GM21526 (cell line): ENCODE data around the gene NYAP1.
"Not testable (repeated sequence)": the region's sequence is repeated elsewhere in the genome, so short reads cannot be mapped to it uniquely, and the experiment has no call there.

ENCODE experiments used
- ATAC-seq: cut with Tn5 transposase; IDR thresholded peaks from one replicate; pipeline ENCODE4 v1.9.1; 2021; ENCODE audit warnings: moderate library complexity; ENCODE audit not compliant: unreplicated experiment, low FRiP score

Gene NYAP1

DNA sequence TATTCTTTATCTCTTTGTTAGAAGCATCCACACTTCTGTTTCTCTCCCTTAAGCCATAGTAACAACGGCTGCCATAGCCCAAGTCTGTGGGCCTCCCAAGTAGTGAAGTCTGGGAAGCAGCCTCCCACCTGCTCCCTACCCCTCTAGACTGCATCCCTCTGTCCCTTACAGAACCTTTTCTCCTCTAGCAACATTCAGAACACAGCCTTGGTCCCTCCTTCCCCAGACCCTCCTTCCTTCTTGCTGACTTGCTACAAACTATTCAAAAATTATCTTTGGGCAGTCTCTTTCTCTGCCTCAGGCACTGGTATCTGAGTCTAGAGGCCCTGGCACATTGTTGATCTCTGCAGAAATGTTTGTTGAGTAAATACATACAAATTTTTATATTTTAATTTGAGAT lies 2.3 kb upstream of the NYAP1 start:
- ATAC-seq, result no peak

- no peak for ATAC-seq
Measured at GRCh38 chr7:100482728-100483089, 1.0 kb upstream of the NYAP1 start.

DNA sequence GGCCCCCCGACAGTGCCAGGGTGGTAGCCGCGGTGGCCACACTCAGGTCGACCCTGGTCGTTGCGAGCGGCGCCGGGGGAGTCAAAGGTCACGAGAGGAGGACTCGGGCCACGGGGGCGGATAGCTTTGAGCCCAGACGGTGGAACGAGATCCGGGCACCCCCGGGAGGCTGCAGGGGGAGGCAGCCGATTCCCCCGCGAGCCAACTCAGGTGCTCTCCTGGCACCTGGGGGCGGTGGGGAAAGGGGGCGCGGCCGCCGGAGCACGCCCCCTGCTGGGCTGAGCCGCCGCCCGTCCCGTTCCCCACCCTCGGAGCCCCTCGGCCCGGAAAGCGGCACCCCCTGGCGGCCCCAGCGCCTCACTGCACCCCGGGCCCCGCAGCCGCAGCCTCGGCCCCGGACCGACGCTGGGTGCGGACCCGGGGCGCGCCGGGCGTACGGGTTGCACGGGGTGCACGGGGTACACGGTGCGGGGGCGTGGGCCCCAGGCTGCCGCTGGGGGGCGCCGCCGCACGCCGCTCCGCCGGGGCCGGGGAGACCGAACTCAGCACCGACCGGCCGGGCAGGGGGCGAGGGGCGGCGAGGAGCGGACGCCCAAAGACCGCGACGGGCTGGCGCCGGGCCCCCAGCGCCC lies 521 bp upstream of the NYAP1 start:
- ATAC-seq, result peak; percentile 52

GRCh38 chr7:100484673-100485045 lies 932 bp downstream of the NYAP1 start:
- ATAC-seq, result no peak

- ATAC-seq, result no peak
Measured at GRCh38 chr7:100485471-100485876, 1.7 kb downstream of the NYAP1 start.

GRCh38 chr7:100486111-100486636 lies 2.4 kb downstream of the NYAP1 start:
- ATAC-seq, result no peak

DNA sequence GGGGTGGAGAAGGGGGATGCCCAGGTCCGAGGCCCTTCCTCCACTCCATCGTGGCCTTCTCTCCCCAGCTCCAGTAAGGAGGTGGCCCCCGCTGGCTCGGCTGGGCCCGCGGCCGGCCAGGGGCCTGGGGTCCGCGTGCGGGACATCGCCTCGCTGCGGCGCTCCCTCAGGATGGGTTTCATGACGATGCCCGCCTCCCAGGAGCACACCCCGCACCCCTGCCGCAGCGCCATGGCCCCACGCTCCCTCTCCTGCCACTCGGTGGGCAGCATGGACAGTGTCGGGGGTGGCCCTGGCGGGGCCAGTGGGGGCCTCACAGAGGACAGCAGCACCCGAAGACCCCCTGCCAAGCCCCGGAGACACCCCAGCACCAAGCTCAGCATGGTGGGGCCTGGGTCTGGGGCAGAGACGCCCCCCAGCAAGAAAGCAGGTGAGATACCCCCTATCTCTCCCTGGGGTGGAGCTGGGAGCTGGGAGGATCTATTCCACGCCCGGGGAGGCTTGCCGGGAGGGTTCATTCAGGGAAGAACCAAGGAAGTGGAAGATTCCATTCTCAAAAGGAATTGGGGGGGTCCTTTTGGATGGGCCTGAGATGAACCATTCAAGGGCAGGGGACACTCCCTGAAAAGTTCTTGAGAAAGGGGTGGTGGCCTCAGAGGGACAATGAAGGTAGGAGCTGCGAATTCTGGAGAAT lies 3.2 kb downstream of the NYAP1 start:
- ATAC-seq, result no peak

DNA sequence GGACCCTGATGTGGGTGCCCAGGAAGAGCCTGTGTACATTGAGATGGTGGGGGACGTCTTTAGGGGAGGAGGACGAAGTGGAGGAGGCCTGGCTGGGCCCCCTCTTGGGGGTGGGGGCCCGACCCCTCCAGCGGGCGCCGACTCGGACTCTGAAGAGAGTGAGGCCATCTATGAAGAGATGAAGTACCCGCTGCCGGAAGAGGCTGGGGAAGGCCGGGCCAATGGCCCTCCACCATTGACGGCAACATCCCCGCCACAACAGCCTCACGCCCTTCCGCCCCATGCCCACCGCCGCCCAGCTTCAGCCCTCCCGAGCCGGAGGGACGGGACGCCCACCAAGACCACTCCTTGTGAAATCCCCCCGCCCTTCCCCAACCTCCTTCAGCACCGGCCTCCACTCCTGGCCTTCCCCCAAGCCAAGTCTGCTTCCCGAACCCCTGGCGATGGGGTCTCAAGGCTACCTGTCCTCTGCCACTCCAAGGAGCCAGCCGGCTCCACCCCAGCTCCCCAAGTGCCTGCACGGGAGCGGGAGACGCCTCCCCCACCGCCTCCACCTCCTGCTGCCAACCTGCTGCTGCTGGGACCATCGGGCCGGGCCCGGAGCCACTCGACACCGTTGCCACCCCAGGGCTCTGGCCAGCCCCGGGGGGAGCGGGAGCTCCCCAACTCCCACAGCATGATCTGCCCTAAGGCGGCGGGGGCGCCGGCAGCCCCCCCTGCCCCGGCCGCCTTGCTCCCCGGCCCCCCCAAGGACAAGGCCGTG lies 4.8 kb downstream of the NYAP1 start:
- ATAC-seq, result no peak

DNA sequence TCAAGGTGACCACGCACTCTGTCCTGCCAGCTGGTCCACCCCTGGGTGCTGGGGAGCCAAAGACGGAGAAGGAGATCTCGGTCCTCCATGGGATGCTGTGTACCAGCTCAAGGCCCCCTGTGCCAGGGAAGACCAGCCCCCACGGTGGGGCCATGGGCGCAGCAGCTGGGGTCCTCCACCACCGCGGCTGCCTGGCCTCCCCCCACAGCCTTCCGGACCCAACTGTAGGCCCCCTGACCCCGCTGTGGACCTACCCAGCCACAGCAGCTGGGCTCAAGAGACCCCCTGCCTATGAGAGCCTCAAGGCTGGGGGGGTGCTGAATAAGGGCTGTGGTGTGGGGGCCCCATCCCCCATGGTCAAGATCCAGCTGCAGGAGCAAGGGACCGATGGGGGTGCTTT lies 5.4 kb downstream of the NYAP1 start:
- ATAC-seq, result no peak

DNA sequence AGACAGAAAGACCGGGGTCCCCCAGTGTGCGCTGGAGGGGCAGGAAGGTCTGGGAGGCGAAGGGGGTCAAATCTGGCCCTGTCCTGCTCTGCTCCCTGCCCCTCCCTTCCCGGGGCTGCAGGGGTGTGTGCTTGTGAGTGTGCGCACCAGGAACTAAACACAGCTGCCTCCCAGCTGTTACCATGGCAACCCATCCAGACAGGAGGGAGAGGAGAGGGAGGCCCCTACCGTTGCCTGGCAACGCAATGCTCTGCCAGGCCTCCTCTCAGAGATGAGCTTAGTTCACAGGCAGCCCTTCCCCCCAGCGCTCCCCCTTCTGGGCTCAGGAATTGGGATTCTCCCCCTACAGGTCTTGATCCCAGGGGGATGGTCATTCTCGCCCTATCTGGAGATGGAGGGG lies 6.1 kb downstream of the NYAP1 start:
- ATAC-seq, result no peak

DNA sequence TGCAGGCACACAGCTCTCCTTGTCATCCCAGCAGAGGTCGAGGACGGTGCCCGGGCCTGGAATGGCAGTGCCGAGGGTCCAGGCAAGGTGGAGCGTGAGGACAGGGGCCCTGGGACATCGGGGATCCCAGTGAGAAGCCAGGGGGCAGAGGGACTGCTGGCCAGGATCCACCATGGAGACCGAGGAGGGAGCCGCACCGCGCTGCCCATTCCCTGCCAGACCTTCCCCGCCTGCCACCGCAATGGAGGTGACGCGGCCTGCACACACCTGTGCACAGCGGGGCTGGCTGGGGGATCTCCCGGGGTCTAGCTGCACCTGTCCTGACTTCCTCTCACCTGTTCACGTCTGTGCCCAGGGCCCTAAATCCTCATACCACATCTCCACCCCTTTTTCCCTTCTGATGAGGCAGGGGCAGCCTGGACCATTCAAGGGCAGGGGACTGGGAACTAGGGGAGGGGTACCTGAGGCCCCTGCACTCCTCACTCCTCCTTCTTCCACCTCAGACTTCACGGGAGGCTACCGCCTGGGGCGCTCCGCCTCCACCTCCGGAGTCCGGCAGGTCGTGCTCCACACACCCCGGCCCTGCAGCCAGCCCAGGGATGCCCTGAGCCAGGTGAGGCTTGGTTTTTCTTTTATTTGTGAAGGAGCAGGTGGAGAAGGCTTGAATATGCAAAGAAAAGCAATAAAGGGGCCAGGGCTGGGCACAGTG lies 6.9 kb downstream of the NYAP1 start:
- no peak for ATAC-seq

DNA sequence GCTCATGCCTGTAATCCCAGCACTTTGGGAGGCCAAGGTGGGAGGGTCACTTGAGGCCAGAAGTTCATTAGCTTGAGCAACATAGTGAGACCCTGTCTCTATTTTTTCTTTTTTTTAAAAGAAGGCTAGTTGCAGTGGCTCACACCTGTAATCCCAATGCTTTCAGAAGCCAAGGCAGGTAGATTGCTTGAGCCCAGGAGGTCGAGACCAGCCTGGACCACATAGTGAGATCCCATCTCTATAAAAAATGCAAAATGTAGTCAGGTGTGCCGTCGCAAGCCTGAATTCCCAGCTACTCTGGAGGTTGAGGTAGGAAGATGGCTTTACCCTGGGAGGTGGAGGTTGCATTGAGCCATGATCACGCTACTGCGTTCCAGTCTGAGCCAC lies 7.5 kb downstream of the NYAP1 start:
- ATAC-seq, result no peak

DNA sequence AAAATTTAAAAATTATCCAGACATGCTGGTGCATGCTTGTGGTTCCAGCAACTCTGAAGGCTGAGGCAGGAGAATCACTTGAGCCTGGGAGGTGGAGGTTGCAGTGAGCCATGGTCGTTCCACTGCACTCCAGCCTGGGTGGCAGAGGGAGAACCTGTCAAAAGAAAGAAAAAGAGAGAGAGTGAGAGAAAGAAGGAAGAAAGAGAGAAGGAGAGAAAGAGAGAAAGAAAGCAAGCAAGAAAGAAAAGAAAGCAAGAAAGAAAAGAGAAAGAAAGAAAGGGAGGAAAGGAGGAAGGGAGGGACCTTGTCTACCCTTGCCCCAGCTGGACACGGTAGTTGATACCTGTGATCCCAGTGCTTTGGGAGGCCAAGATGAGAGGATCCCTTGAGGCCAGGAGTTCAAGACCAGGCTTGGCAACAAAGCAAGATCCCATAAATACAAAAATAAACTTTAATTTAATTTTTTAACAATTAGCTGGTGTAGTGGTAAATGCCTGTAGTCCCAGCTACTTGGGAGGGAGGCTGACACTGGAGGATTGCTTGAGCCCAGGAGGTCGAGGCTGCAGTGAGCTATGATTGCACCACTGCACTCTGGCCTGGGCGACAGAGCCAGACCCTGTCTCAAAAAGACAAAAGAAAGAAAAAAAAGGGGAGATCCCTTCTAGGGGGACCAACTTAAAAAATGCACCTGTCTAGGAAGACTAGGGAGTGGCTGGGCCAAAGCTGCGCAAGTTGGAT lies 9.2 kb downstream of the NYAP1 start:
- no peak for ATAC-seq

GRCh38 chr7:100493476-100494264 lies 9.9 kb downstream of the NYAP1 start:
- ATAC-seq, result no peak

DNA sequence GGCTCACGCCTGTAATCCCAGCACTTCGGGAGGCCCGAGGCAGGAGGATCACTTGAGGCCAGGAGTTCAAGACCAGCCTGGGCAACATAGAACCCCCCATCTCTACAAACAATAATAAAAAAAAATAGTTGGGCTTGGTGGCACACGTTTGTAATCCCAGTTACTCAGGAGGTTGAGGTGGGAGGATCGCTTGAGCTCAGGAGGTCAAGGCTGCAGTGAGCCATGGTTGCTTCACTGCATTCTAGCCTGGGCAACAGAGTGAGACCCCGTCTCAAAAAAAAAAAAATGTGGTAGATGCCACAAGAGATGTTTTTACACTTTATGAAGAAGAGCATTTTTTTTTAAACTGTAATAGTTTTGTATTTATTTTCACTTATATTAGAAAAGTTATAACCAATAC lies 12.8 kb downstream of the NYAP1 start:
- ATAC-seq, result no peak

DNA sequence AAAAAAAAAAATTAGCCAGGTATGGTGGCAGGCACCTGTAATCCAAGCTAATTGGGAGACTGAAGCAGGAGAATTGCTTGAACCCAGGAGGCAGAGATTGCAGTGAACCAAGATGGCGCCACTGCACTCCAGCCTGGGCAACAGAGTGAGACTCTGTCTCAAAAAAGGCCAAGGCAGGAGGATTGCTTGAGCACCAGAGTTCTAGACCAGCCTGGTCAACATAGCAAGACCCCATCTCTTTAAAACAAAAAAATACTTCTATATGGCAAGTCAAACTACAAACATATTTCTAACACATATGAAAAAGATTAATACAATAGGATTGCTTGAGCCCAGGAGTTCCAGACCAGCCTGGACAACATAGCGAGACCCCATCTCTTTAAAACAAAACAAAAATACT lies 17.0 kb downstream of the NYAP1 start:
- not testable (repeated sequence) for ATAC-seq

DNA sequence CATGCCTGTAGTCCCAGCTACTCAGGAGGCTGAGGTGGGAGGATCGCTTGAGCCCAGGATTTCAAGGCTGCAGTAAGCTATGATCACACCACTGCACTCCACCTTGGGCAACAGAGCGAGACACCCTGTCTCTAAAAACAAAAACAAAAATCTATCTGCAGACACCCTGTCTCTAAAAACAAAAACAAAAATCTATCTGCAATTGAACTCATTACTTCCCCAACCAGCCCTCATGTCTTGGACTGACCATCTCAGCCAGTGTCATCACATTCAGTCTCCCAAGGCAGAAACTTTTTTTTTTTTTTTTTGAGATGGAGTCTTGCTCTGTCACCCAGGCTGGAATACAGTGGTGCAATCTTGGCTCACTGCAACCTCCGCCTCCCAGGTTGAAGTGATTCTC lies 20.3 kb downstream of the NYAP1 start:
- ATAC-seq, result not testable (repeated sequence)

GRCh38 chr7:100504887-100505611 lies 21.3 kb downstream of the NYAP1 start:
- ATAC-seq, result no peak

DNA sequence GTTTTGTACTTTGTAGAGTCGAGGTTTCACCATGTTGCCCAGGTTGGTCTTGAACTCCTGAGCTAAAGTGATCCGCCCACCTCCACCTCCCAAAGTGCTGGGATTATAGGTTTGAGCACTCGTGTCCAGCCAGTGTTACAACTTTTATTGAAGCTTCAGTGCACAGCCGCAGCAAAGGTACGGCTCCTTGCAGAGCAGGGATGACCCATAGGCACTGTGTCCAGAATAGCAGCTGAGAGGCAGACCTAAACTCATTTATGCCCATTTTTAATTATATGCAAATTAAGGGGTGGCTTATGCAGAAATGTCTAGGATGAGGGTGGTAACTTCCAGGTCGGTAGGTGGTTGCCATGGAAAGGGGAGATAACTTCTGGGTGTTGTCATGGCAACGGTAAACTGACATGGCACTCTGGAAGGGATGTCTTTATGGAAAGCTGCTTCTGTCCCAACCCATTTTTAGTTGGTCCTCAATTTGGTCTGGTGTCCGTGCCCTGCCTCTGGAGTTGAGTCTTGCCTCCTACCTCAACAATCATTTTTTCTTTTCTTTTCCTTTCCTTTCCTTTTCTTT lies 22.7 kb downstream of the NYAP1 start:
- ATAC-seq, result no peak
